Sigmoid colon (tissue), 4 donors: ENCODE data around the gene SOCS4.

Experiments
- CTCF ChIP-seq, 4 experiments: fragments of 450-650 bp in 3 of 4; fragments of 200-600 bp in 1 of 4; IDR thresholded peaks; one replicate each; pipeline ENCODE4 v1.5.1; 2016 to 2019; ENCODE audit warnings: antibody characterized with exemption in 4 of 4, mild to moderate bottlenecking in 3 of 4, moderate library complexity in 2 of 4
- EP300 ChIP-seq, 4 donors: sonication (generic); formaldehyde crosslinking; IDR thresholded peaks; one replicate each; pipeline ENCODE4 v1.6.1; 2017; ENCODE audit warnings: antibody characterized with exemption in 4 of 4
- POLR2A ChIP-seq, 2 donors: fragments of 450-650 bp; IDR thresholded peaks; one replicate each; pipeline ENCODE4 v1.6.1; 2016; ENCODE audit warnings: antibody characterized with exemption in 2 of 2, mild to moderate bottlenecking in 2 of 2, moderate library complexity in 2 of 2
- POLR2AphosphoS5 ChIP-seq, 4 donors: sonication (generic); formaldehyde crosslinking; IDR thresholded peaks; one replicate each; pipeline ENCODE4 v1.6.1; 2017; ENCODE audit warnings: antibody characterized with exemption in 4 of 4

- TF ChIP-seq CTCF (IDR thresholded peaks at IDR 0.05) (no peak), POLR2A (IDR thresholded peaks at IDR 0.05) (no peak), POLR2AphosphoS5 (IDR thresholded peaks at IDR 0.05) (no peak), EP300 (IDR thresholded peaks at IDR 0.05) (no peak)
Measured at GRCh38 chr14:55092341-55092740, 65.3 kb downstream of the SOCS4 start.
